KMS-11 (cell line): ENCODE data around the gene CITED2.

Experiments
- H2AFZ ChIP-seq: fragments of 200-600 bp; sonication (generic); 2 replicates; pipeline ENCODE4 v1.6.1; 2016; ENCODE audit warnings: antibody characterized with exemption, mixed run types, low read depth
- H3K27ac ChIP-seq: fragments of 200-600 bp; sonication (generic); 2 replicates; pipeline ENCODE4 v1.6.1; 2016; ENCODE audit warnings: mild to moderate bottlenecking, mixed run types
- H3K27me3 ChIP-seq: fragments of 200-600 bp; sonication (generic); 2 replicates; pipeline ENCODE4 v1.6.1; 2017; ENCODE audit warnings: mild to moderate bottlenecking, low read depth, mixed run types, moderate library complexity; ENCODE audit not compliant: insufficient read depth
- H3K36me3 ChIP-seq: fragments of 200-600 bp; sonication (generic); 2 replicates; pipeline ENCODE4 v1.6.1; 2017; ENCODE audit warnings: mild to moderate bottlenecking, mixed run types; ENCODE audit not compliant: insufficient read depth
- H3K4me1 ChIP-seq: fragments of 200-600 bp; sonication (generic); 2 replicates; pipeline ENCODE4 v1.6.1; 2016; ENCODE audit warnings: mild to moderate bottlenecking, low read depth, mixed run types; ENCODE audit not compliant: poor library complexity, severe bottlenecking
- H3K4me2 ChIP-seq: fragments of 200-600 bp; sonication (generic); 2 replicates; pipeline ENCODE4 v1.7.0; 2016; ENCODE audit warnings: mild to moderate bottlenecking, mixed run types
- H3K4me3 ChIP-seq: fragments of 200-600 bp; sonication (generic); IDR thresholded peaks from 2 replicates; pipeline ENCODE4 v1.6.1; 2017; ENCODE audit warnings: low read depth, low read length, mixed read lengths; ENCODE audit not compliant: insufficient read depth
- H3K79me2 ChIP-seq: fragments of 200-600 bp; sonication (generic); 2 replicates; pipeline ENCODE4 v1.6.1; 2016; ENCODE audit warnings: low read depth, mixed run types; ENCODE audit not compliant: insufficient read depth
- H3K9ac ChIP-seq: fragments of 200-600 bp; sonication (generic); 2 replicates; pipeline ENCODE4 v1.6.1; 2016; ENCODE audit warnings: mild to moderate bottlenecking, mixed run types
- H4K20me1 ChIP-seq: fragments of 200-600 bp; sonication (generic); 2 replicates; pipeline ENCODE4 v1.6.1; 2016; ENCODE audit warnings: mild to moderate bottlenecking, mixed run types; ENCODE audit not compliant: insufficient read depth
- TF ChIP-seq, protein P1 (sequence below): fragments of 200-600 bp; sonication (generic); conservative IDR thresholded peaks from 2 replicates; pipeline ENCODE4 v1.6.1; 2017; ENCODE audit warnings: low read depth, mild to moderate bottlenecking, antibody characterized with exemption, low read length, moderate library complexity, mixed read lengths

CITED2 gene

DNA sequence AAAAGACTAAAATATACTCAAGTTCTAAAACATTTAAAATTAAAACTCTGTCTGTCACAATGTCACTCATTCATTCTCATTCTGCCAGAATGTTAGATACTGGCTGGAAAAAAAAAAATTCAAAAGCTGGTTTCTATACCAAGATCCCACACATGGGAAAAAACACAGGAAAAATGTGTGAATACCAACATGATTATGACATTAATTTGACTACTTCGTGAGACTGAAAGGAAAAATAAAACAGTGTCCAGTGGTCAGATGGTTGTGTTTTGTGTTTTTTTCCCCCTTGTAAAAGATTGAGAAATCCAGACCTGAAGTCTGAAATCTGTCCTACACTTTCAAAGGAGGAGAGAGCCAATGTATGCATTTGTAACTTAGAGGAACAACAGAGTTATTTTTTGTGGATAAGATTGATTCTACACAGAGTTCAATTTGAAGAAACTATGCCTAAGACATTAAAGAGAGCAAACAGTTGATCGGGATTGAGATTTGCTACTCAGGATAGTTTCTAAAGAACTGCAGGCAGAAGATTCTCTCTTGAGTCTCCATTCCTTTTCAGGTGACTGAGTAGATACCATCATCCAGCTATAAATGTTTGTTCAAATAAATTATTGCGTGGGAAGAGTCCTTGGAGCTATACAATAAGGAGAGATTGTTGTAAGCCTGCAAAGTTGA, 43.5 kb downstream of the CITED2 start:
- Histone ChIP-seq H3K79me2 (no peaks in the 10 kb centered on the region), H3K27ac (no peak overlapping the region), H3K4me1 (peaks cover 19% of the 10 kb centered on the region), H3K4me3 (no peak overlapping the region), H3K4me2 (no peak overlapping the region), H2AFZ (no peak overlapping the region), H3K27me3 (no peaks in the 10 kb centered on the region), H3K36me3 (no peaks in the 10 kb centered on the region), H4K20me1 (no peaks in the 10 kb centered on the region), H3K9ac (no peak overlapping the region)
- TF ChIP-seq, protein P1, sequence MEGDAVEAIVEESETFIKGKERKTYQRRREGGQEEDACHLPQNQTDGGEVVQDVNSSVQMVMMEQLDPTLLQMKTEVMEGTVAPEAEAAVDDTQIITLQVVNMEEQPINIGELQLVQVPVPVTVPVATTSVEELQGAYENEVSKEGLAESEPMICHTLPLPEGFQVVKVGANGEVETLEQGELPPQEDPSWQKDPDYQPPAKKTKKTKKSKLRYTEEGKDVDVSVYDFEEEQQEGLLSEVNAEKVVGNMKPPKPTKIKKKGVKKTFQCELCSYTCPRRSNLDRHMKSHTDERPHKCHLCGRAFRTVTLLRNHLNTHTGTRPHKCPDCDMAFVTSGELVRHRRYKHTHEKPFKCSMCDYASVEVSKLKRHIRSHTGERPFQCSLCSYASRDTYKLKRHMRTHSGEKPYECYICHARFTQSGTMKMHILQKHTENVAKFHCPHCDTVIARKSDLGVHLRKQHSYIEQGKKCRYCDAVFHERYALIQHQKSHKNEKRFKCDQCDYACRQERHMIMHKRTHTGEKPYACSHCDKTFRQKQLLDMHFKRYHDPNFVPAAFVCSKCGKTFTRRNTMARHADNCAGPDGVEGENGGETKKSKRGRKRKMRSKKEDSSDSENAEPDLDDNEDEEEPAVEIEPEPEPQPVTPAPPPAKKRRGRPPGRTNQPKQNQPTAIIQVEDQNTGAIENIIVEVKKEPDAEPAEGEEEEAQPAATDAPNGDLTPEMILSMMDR = no peak

DNA sequence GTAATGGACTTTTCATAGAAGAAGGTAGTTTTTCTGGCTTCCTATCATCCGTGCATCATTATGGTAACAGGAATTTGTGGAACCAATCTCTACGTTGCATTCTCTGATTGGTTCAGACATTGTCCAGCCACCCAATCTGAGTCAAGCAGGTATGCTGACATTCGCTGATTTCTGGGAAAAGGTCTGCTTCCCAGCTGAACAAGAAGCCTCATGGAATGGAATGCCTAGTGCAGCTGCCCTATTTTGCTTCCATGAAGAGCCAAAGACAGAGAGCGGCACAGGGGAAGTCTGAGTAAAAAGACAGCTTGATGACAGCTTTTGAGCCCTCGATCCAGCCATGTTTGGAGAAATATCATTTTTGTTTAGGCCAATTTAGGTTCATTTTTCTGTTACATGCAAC, 44.1 kb downstream of the CITED2 start:
- H3K27ac ChIP-seq = no peak overlapping the region
- H2AFZ ChIP-seq = no peak overlapping the region
- H3K4me1 ChIP-seq = peaks cover 19% of the 10 kb centered on the region
- TF ChIP-seq, protein P1 = no peak
- no peaks in the 10 kb centered on the region for H3K36me3 ChIP-seq
- H3K27me3 ChIP-seq = no peaks in the 10 kb centered on the region
- no peaks in the 10 kb centered on the region for H3K79me2 ChIP-seq
- H4K20me1 ChIP-seq = no peaks in the 10 kb centered on the region
- H3K4me3 ChIP-seq = no peak overlapping the region
- H3K4me2 ChIP-seq = no peak overlapping the region
- no peak overlapping the region for H3K9ac ChIP-seq

DNA sequence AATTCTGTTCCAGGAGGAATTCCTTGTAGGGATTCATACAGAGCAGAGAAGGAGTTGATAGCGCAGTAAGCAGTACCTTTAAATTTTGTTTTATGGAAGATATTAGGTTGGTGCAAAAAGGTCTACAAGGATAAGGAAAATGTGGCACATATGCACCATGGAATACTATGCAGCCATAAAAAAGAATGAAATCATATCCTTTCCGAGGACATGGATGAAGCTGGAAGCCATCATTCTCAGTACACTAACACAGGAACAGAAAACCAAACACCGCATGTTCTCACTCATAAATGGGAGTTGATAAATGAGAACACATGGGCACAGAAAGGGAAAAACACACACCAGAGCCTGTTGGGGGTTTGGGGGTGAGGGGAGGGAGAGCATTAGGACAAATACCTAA, 45.2 kb downstream of the CITED2 start:
- Histone ChIP-seq H3K27ac (no peak overlapping the region), H3K36me3 (no peaks in the 10 kb centered on the region)
- TF ChIP-seq, protein P1 = no peak

DNA sequence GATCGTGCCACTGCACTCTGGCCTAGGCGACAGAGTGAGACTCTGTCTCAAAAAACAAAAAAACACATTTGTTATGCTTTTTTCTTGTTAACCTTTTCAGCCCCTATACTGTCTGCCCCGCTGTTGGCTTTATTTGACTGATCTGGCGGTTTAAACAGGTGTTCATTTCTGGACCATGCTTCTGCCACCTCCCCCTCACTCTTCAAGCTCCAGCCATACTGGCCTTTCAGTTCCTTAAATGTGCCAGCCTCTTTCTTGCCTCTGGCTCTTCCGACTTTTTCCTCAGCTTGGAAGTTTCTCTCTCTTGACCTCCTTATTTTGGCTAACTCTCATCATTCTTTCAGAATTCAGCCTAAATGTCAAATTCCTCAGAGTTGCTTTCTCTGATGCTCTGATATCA, 47.4 kb downstream of the CITED2 start:
- Histone ChIP-seq H3K4me1 (peaks cover 46% of the 10 kb centered on the region), H3K79me2 (no peaks in the 10 kb centered on the region), H3K4me3 (no peak overlapping the region), H3K27ac (no peak overlapping the region), H3K27me3 (no peaks in the 10 kb centered on the region), H3K36me3 (no peaks in the 10 kb centered on the region), H4K20me1 (no peaks in the 10 kb centered on the region), H2AFZ (no peak overlapping the region), H3K9ac (no peak overlapping the region), H3K4me2 (no peak overlapping the region)
- TF ChIP-seq, protein P1 = no peak

More for the DNA sequence above, 45.2 kb downstream of the CITED2 start:
- Histone ChIP-seq H2AFZ (no peak overlapping the region), H3K9ac (no peak overlapping the region), H3K27me3 (no peaks in the 10 kb centered on the region), H4K20me1 (no peaks in the 10 kb centered on the region), H3K4me3 (no peak overlapping the region), H3K79me2 (no peaks in the 10 kb centered on the region), H3K4me2 (no peak overlapping the region), H3K4me1 (peaks cover 26% of the 10 kb centered on the region)
